ENCODE measurements around the gene HSPA1L.

HSPA1L gene

DNA sequence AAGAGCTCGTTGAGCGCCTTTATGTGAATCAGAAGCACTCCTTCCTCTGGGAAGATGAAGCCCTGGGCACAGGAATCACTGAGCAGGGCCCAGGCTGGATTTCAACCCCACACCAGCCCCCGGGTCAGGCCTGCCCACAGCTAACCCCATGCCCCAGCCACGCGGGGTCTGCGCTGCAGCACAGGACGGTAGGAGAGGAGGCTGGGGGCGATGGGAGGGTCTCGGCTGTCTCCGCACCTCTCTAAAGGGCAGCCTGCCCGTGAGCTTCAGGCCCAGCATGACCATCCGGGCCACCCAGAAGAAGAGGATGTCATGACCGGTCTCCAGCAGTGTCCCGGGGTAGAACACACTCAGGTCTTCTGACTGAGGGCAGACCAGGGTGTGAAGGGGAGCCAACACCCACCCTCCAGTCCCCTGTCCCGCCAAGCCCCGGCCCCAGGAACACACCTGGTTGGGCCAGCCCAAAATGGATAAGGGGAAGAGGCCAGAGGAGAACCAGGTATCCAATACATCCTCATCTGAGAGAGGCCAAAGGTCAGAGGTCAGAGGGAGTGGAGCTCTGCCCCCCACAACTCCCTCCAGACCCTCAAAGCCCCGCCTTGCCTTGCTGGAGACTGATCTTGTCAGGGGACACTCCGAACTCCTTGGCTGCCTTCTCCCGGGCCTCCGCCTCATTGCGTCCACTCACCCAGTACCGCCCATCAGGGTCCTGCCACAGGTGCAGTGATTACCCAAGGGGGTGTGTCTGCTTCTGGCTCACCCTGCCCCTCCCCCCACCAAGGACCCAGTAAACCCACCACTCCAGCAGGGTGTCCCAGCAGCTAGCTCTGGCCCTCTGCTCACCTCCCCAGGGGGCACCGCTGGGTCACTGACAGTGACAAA lies 33.6 kb downstream of the HSPA1L start:
- no peak overlapping the region for H3K4me3 ChIP-seq (ENCODE audit: low read depth, low read length)
- no peak for DNase-seq (ENCODE audit: low read depth)
- TF ChIP-seq, protein P1, sequence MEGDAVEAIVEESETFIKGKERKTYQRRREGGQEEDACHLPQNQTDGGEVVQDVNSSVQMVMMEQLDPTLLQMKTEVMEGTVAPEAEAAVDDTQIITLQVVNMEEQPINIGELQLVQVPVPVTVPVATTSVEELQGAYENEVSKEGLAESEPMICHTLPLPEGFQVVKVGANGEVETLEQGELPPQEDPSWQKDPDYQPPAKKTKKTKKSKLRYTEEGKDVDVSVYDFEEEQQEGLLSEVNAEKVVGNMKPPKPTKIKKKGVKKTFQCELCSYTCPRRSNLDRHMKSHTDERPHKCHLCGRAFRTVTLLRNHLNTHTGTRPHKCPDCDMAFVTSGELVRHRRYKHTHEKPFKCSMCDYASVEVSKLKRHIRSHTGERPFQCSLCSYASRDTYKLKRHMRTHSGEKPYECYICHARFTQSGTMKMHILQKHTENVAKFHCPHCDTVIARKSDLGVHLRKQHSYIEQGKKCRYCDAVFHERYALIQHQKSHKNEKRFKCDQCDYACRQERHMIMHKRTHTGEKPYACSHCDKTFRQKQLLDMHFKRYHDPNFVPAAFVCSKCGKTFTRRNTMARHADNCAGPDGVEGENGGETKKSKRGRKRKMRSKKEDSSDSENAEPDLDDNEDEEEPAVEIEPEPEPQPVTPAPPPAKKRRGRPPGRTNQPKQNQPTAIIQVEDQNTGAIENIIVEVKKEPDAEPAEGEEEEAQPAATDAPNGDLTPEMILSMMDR (conservative IDR thresholded peaks at IDR 0.05; ENCODE audit: low read depth, low read length) = no peak

DNA sequence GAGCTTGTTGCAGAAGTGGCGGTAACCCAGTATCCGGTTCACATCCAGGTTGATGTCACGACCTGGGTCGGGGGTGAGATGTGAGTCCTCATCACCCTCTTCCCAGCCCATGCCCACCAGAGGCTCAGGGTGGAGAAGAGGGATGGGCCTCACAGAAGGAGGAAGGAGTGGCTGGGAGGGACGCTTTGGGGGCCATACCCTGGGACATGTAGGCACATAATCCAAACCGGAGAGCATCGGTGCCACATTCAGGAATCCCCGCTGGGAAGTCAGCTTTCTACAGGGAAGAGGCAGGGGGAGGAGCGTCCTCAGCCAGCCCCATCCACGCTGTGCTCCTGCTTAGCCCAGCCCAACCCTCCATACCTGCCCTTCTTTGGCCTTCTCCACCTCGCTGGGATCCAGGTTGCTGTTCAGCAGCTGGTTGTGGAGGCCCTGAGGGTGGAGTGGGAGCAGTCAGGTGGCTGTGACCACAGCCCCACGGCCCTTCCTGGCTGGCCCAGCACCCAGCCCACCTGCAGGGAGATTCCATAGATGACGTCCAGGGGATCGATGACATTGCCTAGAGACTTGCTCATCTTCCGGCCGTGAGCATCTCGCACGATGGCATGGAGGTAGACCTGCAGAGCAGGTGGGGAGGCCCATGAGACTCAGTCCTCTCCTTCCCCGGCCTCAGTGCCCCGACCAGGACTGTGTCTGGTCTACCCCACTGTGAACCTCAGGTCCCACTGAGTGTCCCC lies 34.4 kb downstream of the HSPA1L start:
- TF ChIP-seq, protein P1 (conservative IDR thresholded peaks at IDR 0.05; ENCODE audit: low read depth, low read length) = no peak
- no peak overlapping the region for H3K4me3 ChIP-seq (ENCODE audit: low read depth, low read length)
- no peak for DNase-seq (ENCODE audit: low read depth)

DNA sequence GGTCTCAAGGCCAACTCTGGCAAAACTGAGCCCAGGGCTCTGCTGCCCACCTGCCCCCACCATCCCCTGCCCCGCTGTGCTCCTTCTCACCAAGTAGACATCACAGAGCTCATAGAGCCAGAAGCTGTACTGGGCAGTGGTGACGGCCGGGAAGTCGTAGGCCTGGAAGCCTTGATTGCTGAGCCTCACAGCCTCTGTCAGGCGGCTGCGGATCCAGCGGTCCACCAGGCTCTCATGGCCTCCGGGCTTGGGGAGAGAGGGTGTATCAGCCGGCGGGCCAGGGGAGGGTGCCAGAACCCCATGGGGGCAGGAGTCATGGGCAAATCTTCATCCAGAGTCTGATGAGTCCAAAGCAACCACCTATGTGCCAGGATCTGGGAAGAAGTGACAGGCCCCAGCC lies 35.2 kb downstream of the HSPA1L start:
- no peak for DNase-seq (ENCODE audit: low read depth)
- no peak overlapping the region for H3K4me3 ChIP-seq (ENCODE audit: low read depth, low read length)
- TF ChIP-seq, protein P1 (conservative IDR thresholded peaks at IDR 0.05; ENCODE audit: low read depth, low read length) = no peak

DNA sequence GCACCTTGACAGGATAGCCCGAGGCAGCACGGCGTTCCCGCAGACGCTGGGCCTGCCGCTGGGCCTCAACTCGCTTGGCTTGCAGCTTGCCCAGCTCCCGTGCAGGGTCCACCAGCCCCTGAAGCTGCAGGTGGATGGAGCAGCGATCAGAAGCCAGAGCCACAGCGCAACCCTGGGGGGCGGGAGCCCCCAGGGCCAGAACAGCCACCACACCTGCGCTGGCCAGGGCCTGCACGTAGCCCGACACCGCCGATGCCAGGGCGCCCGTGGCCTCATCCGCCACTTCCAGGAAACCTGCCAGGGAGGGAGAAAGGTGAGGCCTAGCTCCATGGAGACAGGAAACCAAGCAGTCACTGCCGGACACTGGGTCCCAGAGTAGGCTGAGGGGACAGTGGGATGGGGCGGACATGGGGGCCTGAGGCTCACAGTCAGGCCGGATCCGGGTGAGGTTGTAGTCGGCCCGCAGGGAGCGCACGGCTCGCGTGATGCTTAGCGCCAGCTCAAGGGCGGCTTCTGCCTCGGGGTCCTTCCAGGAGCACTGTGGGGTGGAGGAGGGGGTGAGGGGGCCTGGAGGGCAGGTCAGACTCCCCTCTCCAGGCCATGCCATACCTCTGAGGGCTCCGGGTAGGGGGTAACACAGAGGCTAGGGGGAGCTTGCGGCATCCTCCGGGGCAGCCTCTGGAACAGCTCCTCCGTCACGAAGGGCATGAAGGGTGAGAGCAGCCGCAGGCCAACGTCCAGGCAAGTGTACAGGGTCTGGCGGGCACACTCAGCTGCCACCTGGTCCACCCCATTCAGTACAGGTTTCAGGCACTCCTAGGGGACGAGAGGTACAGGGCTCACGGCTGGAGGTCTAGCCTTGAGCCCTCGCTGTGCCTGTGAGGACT lies 35.8 kb downstream of the HSPA1L start:
- H3K4me3 ChIP-seq (ENCODE audit: low read depth, low read length) = no peak overlapping the region
- TF ChIP-seq, protein P1 (conservative IDR thresholded peaks at IDR 0.05; ENCODE audit: low read depth, low read length) = no peak

DNA sequence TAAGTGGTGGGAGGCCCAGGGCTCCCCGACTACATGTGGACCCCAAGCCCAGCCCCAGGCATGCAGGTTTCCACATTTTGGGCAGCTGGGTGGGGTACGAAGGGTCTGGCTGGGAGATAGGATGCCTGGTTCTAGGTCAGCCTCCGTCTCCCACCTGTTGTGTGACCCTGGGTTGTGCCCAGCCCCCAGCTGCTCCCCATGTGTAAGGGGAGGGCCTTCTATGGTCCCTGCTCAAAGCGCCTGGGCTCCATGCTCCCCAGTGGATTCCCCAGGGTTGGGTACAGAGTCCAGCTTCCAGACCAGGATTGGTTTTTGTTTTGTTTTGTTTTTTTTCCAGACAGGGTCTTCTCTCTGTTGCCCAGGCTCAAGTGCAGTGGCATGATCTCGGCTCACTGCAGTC lies 36.9 kb downstream of the HSPA1L start:
- DNase-seq (ENCODE audit: low read depth) = no peak
- no peak overlapping the region for H3K4me3 ChIP-seq (ENCODE audit: low read depth, low read length)
- TF ChIP-seq, protein P1 (conservative IDR thresholded peaks at IDR 0.05; ENCODE audit: low read depth, low read length) = no peak

More for the DNA sequence above, 35.8 kb downstream of the HSPA1L start:
- no peak for DNase-seq (ENCODE audit: low read depth)

DNA sequence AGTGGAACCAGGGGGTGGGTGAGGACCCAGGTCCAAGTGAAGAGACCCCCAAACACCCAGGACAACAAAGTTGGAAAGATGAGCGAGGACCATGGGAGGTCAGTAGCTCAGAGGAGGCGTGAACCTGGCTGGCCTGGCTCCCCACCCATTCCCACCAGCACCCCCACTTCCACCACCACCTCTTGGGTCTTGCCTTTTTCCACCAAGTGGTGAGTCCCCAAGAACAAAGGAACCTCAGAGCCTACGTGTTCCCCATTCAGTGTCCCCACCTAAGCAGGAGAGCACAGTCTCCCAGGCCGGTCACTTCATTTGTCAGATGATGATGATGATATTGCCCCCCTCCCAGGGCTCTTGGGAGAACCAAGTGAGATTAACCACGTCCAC lies 37.4 kb downstream of the HSPA1L start:
- TF ChIP-seq, protein P1 (conservative IDR thresholded peaks at IDR 0.05; ENCODE audit: low read depth, low read length) = no peak
- H3K4me3 ChIP-seq (ENCODE audit: low read depth, low read length) = no peak overlapping the region
- no peak for DNase-seq (ENCODE audit: low read depth)
